GM21447 (cell line): Measurements from ENCODE around the gene SUSD3.
A peak's percentile ranks its signal among the peaks of the same experiment; 100 is the strongest.

Source experiments
- ATAC-seq: cut with Tn5 transposase; IDR thresholded peaks from one replicate; pipeline ENCODE4 v1.9.1; 2021; ENCODE audit not compliant: unreplicated experiment

SUSD3 gene

DNA sequence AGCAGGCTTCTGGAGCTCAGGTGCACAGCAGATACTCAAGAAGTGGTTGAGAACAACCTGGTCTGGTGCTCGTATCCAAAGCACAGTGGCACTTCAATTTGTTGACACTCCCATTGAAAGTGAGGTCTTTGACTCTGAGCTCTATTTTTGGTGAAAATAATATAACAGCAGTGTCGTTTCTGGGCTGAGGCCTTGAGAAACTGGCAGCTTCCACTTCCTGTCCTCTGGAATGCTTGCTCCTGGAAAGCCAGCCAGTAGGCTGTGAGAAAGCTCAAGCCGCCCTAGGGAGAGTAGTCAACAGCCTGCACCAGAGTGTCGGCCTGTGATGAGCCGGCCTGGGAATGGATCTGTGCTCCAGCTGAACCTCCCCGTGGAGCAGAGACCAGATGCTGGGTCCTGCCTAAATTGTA, 6.8 kb upstream of the SUSD3 start:
- no peak for ATAC-seq

DNA sequence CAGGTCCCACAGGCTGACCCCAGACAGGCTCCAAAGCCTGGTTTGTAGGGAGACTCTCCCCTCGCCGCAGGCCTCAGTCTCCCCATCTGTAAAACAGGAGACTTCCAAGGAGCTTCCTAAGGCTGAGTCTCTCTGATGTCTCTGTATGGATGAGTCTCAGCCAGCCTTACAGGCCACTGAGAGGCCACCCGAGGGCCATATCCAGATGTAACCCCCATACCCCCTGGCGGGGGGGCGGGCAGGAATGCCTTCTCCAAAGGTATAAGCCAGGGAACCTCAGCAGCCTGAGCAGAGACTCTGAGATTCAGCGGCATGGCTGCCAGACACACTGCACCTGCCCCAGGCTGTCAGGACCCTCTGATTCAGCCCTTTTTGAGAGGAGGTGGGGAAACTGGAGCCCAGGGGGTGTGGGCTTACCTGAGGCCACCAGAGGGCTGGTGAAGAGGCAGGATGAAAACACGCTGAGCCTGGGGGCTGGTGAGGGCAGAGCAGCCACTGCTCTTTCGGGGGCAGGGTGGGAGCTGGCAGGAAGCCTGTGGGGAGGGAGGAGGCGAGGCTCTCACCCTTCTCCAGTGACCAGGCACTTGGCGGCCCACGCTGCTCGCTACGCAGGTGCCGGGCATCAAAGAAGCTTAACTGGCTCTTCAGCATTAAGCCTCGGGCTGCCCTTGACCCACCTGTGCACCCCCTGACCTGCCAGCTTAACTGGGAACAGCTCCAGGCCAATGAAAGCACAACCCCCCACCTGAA, 5.5 kb upstream of the SUSD3 start:
- no peak for ATAC-seq

DNA sequence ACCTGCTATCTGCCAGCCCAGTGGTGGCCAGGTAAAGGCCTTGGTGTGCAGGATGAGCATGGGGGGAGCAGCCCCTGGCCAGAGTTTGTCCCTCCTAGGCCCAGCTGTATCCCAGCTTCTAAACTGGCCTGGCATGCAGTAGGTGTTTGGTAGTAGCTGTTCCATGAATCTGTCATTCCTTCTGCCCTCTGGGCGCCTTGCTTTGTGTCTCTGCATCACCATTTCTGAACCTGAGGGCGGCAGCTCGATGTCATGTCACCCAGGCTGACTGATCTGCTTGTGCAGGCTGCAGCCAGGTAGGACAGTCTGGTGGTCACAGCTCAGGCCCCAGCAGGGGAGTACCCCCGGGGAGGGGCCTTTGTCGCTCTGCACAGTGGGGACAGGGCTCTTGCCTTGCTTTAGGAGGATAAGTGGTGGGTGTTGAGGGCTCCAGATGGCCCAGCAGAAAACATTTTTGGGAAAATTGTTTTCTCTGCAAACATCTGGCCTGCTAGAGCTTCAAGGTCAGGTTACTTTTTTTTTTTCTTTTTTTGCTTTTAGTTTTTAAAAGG, 4.6 kb upstream of the SUSD3 start:
- no peak for ATAC-seq

DNA sequence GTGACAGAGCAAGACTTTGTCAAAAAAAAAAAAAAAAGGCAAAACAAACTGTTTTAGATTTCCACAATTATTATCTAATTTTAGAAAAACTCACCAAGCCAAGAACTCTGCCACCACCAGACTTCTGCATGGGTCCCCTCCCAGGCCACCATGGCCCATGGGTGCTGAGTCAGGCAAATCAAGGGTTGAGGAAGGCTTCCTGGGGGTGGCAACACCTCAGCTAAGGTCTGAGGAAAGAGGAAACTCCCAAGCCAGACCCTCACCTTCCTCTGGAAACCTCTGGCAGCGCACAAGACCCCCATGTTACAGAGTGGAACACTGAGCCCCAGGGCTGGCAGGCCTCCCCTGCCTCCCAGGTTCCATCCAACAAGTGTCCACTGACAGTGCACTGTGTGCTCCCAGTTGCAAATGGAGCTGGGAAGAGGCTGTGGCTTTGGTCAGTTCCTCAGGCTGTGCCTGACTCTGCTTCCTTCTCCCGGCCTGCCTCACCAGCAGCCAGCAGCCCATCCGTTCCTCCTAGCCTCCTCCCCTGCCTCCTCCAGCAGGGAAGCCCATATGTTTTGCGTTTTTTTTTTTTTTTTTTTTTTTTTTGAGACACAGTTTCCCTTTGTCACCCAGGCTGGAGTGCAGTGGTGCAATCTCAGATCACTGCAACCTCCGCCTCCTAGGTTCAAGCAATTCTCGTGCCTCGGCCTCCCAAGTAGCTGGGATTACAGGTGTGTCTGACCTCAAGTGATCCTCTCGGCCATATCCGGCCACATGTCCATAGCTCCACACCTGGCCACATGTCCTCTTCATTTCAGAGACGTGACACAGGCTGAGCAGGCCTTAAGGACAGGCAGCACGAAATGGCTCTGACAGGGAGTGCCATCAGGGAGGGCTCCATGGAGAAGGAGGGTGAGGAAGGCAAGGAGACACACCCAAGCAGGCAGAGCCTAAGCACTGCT, 3.5 kb upstream of the SUSD3 start:
- no peak for ATAC-seq

DNA sequence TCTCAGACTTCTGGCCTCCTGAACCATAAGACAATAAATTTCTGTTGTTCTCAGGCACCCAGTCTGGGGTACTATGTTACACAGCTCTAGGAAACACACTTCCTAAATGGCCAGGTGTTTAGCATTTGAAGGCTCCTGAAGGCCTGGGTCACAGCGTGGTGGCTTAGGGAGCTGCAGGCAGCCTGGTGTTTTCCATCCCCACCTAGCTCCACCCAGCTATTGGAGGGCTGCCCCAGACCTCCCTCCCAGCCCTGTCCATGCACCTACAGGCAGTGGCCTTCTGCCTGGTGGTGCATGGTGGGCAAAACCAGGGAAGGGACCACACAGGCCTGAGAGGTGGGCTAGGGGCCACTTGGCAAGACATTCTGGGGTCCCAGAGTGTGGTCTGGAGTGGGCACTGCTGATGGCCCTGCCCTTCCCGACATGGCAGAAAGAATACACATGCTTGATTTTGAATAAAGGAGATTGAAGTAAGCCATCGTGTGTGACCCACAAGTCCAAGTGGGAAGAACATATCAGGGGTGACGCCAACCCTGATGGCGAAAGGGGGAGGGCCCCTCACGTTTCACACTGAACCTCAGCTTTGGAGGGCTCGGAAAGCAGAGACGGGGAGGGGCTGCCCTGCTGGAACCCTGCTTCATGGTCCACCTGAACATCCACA, 1.3 kb upstream of the SUSD3 start:
- ATAC-seq = no peak

DNA sequence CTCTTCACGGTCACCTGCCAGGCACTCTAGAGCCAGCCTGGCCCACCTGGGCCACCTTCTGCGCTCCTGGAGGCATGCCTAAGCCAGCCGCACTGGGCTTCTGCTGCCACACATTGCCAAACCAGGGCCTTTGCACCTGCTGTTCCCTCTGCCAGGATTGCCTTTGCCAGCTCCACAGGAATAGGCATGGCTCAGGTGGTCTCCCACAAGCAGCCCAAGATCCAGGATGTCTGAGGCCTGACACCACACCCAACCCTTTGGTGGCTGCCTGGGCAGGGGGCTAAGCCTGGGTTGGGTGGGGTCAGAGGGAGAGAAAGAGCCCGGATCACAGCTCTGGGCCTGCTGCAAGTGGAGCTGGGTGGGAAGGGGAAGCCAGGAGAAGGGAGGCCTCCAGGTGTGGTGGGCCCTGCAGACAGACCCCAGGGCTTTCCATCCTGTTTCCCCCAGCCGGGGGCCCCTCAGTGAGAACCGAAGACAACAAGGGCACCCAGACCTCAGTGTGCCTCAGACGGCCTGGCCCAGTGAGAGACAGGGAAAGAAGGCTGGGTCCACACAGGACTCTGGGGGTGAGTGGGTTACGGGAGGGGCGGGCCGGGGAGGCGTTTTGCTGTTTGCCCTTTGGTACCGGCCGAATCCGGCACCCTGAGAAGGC, 672 bp upstream of the SUSD3 start:
- ATAC-seq = peak; percentile 18

DNA sequence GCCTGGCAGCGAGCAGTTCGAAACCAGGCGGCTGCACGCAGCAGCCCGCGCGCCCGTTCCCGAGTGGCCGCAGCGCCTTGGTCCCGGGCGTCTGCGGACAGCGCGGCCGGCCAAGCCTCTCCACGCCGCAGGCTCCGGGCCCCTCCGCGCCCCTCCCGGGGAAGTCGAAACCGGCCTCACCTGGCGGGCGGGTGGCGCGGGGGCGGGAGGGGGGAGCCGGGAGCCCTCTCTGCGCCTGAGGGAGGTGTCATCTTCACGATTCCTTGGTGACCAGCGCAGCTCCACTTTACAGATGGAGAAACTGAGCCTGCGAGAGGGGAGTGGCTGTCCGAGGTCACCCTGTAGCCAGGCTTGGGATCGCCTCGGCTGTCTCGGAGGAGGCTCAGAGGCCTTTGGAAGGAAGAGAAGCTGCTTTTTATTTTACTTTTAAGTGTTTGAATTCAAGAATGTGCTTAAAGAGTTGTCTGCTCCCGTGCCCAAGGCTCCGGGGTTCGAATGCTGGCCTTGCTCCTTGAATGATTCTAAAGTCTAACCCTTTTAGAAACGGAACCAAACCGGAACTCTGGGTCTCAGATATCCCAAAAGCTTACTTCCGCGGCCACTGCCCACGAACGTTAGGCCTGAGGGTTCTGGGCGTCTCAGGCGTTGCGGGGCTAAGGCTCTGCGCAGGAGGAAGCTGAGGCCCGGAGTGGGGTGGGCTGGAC, 662 bp downstream of the SUSD3 start:
- peak; percentile 18 for ATAC-seq

DNA sequence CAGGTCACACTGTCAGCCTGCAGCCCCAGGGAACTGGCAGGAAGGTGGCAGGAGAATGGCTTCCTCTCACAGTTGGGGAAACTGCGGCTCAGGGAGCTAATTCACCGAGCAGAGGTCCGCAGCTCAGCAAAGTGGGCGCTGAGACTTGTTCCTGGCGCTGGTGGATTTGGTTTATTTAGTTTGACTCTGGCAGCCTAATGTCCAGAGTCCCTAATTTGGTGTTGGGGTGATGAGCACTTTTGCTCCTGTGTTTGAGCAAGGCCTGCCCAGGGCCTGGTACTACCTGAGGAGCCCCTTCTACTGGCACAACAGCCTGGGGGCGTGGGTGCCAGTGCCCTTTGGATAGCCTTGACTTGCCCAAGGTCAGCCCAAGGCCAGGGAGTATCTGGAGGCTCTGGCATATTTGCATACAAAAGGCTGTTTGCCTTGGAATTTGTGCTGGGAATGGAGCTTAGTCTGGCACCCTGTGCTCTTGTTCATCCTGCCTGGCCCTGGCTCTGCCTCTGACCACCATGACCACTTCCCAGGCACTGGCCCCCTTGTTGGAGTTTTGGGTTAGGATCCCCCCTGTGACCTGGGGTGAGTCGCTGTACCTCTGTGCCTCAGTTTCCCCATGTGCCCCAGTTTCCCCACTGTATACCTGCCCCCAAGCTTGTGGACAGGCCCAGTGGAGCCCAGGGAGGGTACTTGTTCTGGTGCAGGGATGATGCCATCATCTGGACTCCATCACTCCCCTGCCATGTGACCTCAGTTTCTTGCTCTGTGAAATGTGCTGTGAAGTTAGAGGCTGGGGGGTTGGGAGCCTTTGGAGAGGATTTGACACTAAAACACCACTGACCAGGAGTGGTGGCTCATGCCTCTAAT, 1.4 kb downstream of the SUSD3 start:
- ATAC-seq = no peak

DNA sequence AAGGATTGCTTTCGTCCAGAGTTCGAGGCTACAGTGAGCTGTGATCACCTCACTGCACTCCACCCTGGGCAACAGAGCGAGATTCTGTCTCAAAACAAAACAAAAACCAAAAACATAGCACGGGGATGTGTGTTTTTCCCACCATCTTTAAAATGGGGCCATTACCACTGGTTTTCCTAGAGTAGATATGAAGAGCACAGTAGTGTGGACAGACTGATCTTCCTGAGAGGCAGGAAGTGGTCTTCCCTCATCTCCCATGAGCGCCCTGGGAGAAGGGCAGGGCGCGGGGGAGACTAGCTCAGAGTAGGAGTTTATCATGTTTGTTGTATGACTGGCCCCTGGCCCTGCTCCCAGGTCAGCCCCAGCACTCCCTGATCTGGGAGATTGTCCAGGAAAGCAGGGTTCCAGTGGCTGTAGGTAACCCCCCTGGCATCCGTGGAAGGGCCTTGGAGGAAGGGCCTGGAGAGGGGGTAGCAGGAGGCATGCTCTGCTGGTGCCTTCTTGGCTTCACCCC, 2.3 kb downstream of the SUSD3 start:
- no peak for ATAC-seq

DNA sequence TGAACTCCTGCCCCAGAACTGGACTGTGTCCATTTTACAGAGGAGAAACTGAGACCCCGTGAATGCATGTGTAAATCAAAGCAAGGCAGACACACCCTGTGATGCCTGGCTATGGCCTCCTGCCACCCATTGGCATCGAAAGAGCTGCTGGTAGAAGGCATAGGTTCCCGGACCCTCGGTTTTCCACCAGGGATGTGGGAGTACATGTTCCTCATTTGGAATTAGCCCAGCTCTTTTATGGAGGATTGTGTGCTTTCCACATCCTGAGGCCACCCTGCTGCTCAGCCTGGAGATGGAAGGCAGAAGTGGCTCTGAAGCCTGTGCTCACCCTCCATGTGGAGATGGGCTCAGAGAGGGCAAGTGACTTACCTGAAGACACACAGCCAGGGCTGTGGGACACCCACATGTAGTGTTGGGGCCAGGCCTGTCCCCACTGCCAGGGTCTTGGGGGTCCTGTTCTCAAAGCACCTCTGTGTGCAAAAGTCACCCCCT, 2.8 kb downstream of the SUSD3 start:
- ATAC-seq = no peak

DNA sequence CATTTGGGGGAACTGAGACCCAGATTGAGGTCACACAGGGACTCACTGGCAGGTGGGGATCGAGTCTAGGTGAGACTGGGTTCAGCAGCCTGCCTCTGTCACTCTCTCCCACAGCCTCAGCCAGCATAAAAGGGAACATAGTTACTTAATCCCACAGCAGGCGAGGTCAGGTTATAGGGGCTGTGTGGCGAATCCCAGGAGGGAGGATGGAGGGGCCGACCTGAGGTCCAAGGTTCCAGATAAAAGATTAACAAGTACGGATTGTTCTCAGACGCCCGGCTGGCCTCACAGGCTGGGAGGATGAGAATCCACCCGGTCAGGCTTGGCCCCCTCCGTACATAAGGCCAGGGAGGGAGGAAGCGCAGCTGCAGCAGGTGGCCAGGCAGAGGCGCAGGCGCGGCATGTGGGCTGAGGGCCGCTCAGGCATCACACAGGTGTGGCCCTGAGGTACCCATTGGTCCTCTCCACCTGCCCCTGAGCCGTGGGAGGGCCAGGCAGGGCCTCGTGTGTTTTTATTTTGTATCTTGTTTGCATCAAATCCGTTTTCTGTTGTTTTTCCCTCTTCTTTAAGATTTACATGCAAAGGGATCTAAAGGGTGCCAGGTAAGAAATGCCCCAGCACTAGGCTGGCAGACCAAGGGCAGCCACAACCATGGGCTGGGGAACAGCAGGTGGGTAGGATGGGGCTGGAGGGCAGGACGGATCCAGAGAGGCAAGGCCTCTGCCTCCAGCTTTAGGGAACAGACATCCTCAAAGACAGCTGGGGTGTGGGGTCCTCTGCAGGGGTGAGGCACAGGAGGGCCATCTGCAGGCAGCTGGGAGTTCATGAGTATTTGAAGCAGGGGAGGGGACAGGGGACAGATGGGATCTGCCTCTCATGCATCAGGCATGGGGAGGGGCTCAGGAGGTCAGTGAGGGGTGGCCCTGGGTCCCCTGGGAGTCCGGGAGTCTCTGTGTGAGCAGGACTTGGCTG, 3.6 kb downstream of the SUSD3 start:
- ATAC-seq = peak; percentile 33

DNA sequence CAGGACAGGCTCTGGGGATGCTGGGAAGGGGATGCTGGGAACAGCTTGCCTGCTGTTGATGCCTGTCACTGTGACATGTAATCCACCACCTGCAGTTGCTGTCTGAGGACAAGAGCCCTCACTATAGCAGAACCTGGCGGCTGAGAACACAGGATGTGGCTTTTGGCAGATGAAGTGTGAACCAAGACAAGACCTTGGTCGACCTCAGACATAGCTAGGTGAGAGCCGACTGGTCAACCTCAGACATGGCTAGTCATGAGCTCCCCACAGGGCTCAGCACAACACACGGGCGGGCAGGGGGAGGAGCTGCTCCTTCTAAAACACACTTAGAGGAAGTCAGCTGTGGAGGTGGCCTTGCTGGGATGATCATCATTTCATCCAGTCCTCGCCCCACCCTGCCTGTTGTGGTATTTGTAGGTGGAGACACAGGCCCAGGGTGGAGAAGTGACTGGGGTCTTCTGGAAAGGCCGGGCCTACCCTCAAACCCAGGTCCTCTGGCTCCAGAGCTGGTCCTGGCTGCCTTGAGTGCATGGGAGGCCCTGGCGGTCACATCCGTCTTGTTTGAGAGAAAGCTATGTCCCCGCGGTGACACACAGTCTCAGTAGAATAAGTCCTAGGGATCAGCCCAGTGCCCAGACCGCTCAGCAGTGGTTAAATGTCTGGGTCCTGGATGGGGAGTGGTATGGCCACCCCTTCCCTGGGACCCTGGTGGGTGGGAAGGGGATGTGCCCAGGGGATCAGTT, 6.1 kb downstream of the SUSD3 start:
- peak; percentile 86 for ATAC-seq

DNA sequence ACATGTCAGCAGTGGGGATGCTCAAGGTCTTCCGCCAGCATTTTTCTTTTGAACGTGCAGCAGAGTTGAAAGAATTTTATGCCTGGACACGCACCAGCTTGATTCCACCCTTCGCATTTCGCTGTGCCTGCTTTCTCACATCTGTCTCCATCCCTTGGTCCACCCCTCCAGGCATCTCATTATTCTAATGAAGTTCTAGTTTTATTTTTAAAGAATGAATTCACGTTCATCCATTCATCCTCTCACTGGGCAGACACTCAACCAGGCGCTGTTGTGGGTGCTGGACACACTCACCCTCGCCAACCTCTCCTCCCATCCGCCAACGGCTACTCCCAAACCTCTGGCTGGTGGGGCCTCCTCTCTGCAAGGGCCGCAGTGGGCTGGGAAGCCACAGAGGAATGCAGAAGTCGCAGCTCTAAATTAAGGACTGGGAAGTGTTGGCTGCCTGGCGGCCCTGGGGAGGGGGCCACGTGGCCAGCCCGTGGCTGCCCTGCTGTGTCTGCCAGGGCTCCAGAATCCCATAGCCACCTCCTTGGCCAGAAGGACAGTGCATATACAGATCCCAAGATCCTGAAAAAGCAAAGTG, 6.7 kb downstream of the SUSD3 start:
- ATAC-seq = no peak

DNA sequence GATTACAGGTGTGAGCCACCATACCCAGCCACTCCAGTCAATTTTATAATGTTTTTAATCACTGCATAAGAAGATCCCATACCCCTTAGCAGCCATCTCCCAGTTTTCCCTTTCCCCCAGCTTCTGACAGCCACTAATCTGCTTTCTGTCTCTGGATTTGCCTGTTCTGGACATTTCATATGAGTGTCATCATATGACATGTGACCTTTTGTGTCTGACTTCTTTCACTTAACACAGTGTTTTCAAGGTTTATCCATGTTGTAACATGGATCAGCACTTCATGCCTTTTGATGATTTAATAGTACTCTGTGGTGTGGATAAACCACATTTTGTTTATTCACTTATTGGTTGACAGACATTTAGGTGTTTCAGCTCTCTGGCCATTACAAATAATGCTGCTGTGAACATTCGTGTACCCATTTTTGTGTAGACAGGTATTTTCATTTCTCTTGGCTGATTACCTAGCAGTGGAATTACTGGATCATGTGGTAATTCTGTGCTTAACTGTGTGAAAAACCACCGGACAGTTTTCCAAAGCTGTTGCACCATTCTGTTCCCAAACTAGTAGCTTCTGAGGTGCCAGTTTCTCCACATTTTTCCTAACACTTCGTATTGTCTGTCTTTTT, 8.6 kb downstream of the SUSD3 start:
- ATAC-seq = no peak

DNA sequence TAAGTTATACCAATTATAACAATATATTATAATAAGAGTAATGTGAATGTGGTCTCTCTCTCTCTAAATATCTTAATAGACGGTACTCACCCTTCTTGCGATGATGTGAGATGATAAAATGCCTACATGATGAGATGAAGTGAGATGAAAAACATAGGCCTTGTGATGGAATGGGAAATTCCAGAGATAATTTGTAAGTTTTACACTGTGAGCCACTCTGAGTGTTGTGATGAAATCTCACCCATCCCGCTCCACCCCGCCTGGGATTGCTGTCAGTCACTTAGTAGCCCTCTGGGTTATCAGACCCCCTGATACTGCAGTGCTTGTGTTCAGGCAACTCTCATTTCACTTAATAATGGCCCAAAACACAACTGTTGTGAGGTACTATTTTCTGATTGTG, 10.5 kb downstream of the SUSD3 start:
- ATAC-seq = no peak

DNA sequence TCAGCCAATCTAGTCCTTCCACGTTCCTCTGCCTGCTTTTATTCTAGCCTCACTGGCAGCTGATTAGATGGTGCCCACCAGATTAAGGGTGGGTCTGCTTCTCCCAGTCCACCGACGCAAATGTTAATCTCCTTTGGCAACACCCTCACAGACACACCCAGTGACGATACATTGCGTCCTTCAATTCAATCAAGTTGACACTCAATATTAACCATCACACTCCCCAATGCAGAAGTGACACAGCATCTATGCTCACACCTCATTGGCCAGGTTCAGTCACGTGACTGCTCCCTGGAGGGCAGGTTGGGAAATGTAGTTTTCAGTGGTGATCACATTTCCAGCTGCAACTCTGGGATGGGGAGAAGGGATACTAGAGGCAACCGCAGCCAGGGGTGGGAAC, 13.0 kb downstream of the SUSD3 start:
- no peak for ATAC-seq
